Vagina (tissue), 2 donors: ENCODE measurements around the gene TMEM171.

Experiments used
- CTCF ChIP-seq, 3 experiments: fragments of 450-650 bp in 2 of 3; fragments of 200-600 bp in 1 of 3; sonication (generic) in 1 of 3; IDR thresholded peaks; one replicate each; pipeline ENCODE4 v1.5.1; 2017 to 2019; ENCODE audit warnings: antibody characterized with exemption in 3 of 3, mild to moderate bottlenecking in 2 of 3, moderate library complexity in 2 of 3
- POLR2A ChIP-seq, 2 donors: fragments of 450-650 bp; IDR thresholded peaks; one replicate each; pipeline ENCODE4 v1.6.1; 2017; ENCODE audit warnings: antibody characterized with exemption in 2 of 2, mild to moderate bottlenecking in 2 of 2, moderate library complexity in 2 of 2
- POLR2AphosphoS5 ChIP-seq, 2 donors: sonication (generic); formaldehyde crosslinking; IDR thresholded peaks; one replicate each; pipeline ENCODE4 v1.9.0; 2017; ENCODE audit warnings: antibody characterized with exemption in 2 of 2, mild to moderate bottlenecking in 2 of 2, low read depth in 1 of 2; ENCODE audit not compliant: insufficient read depth in 1 of 2

GRCh38 chr5:73132759-73133158, 12.4 kb downstream of the TMEM171 start:
- TF ChIP-seq POLR2AphosphoS5 (IDR thresholded peaks at IDR 0.05; ENCODE audit: insufficient read depth in 1 of 2, low read depth in 1 of 2) = no peak
- TF ChIP-seq CTCF (IDR thresholded peaks at IDR 0.05) = no peak
- TF ChIP-seq POLR2A (IDR thresholded peaks at IDR 0.05) = no peak
